EH (cell line): ENCODE data around the gene PIGZ.

Experiments used
- DNase-seq: peaks from one replicate; pipeline ENCODE4 v3.0.0-alpha.2; 2015; ENCODE audit warnings: low read depth

PIGZ gene

GRCh38 chr3:197001106-197001971 is 32.7 kb upstream of the PIGZ start:
- no peak for DNase-seq

GRCh38 chr3:197000211-197000610 is 31.6 kb upstream of the PIGZ start:
- DNase-seq, result peak; percentile 31

- no peak for DNase-seq
Observed at GRCh38 chr3:196998966-196999760, 30.5 kb upstream of the PIGZ start.

- DNase-seq, result no peak
Observed at GRCh38 chr3:196997311-196997710, 28.7 kb upstream of the PIGZ start.

- no peak for DNase-seq
Observed at GRCh38 chr3:196996454-196997265, 28.0 kb upstream of the PIGZ start.

GRCh38 chr3:196995646-196996355 is 27.2 kb upstream of the PIGZ start:
- no peak for DNase-seq

- DNase-seq, result no peak
Observed at GRCh38 chr3:196995027-196995426, 26.4 kb upstream of the PIGZ start.

- DNase-seq, result no peak
Observed at GRCh38 chr3:196994056-196994455, 25.4 kb upstream of the PIGZ start.

GRCh38 chr3:196992461-196993065 is 23.9 kb upstream of the PIGZ start:
- no peak for DNase-seq

GRCh38 chr3:196991581-196992460 is 23.2 kb upstream of the PIGZ start:
- DNase-seq, result no peak

GRCh38 chr3:196990601-196991007 is 22.0 kb upstream of the PIGZ start:
- no peak for DNase-seq

- no peak for DNase-seq
Observed at GRCh38 chr3:196989721-196990262, 21.2 kb upstream of the PIGZ start.

GRCh38 chr3:196988241-196989029 is 19.8 kb upstream of the PIGZ start:
- peak; percentile 10 for DNase-seq

- no peak for DNase-seq
Observed at GRCh38 chr3:196987022-196987421, 18.4 kb upstream of the PIGZ start.

- DNase-seq, result peak; percentile 28
Observed at GRCh38 chr3:196985954-196986885, 17.6 kb upstream of the PIGZ start.

- no peak for DNase-seq
Observed at GRCh38 chr3:196985298-196985697, 16.7 kb upstream of the PIGZ start.

GRCh38 chr3:196983186-196983585 is 14.6 kb upstream of the PIGZ start:
- no peak for DNase-seq

- DNase-seq, result no peak
Observed at GRCh38 chr3:196981657-196982056, 13.0 kb upstream of the PIGZ start.
